ENCODE measurements around the gene EYA2.

The EYA2 gene

DNA sequence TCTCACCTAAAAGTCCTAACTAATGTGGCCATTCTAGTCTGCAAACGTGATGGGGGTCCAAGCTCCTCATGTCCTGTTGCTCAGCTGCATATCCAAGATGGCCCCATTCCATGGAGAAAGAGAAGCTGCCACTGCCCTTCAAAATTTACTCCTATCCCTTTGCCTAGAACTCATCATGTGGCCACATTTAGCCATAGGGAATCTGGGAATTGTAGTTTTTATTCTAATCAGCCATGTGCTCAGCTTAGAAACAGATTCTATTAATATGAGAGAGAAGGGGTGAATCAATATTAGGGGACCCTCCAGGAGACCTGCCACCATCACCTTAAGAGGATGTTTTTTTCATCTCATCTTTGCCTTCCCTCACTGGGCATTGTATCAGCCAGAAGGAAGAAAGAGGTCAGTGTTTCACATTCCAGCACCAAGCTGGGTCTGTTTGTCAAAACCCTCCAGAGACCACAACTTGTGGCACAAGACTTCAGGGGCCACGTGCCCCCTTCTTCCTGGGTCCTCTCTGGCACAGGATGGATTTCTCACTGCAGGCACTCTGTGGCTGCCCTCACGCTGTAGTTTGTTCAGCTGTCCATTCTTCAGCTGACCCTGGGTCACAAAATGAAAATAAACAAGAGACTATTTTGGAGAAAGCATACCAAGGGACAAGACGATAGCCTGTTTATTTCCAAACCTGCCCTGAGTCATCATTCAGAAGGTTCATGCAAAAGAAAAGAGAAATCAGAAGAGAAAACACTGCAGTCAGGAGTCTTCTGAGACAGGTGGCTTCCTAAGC is 172.0 kb downstream of the EYA2 start:
- DNase-seq (ENCODE audit: low spot score), result no peak

DNA sequence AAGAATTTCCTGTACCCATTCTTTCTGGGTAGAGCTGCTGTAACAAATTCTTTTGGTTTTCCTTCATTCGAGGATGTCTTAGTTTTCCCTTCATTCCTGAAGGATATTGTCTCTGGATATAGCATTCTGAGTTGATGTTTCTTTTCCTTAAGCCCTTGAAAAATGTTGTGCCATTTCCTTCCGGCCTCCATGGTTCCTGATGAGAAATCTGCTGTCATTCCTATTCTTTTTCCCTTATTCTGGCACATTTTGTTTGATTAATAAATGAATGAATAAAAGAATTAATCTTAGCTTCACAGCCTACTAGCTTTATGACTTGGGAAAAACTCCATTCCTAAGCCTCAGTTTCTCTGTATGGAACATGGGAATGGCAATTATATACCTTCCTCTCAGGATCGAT is 173.1 kb downstream of the EYA2 start:
- DNase-seq (ENCODE audit: low spot score), result no peak

DNA sequence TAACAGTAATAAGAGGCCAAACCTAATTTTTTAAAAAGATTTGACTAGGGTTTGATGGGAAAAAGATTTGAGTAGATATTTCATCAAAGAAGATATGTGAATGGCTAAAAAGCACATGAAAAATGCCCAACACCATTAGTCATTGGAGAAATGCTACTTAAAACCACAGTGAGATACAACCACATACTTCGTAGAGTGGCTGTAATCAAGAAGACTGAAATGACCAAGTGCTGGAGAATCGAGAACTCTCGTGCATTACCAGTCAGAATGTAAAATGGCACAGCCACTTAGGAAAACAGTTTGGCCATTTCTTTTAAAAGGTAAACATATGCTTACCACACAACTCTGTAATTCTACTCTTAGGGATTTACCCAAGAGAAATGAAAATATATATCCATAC is 175.5 kb downstream of the EYA2 start:
- no peak for DNase-seq (ENCODE audit: low spot score)

DNA sequence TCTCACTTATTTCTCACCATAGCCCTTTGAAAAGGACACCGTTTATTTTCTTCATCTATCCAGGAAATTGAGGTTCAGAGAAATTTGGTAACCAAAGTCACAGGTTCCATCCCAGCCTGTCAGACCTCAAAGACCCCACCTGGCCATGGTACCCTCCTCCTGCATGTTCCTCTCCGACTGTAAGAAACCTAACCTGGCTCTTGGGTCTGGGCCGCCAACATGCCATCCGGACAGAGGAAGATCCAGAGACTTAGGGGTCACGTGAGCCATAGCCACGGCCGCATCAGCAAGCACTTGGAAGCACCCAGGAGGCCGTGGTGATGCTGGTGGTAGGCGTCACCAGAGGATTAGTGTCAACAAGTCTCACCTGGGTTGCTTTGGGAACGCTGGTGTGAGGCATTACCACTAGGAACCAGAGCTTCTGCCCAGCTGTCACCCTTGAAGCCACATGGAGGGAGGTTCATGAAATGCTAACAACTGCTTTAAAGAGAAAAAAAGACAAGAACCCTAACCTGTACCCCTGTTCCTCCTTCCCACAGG is 177.1 kb downstream of the EYA2 start:
- DNase-seq (ENCODE audit: low spot score), result no peak

DNA sequence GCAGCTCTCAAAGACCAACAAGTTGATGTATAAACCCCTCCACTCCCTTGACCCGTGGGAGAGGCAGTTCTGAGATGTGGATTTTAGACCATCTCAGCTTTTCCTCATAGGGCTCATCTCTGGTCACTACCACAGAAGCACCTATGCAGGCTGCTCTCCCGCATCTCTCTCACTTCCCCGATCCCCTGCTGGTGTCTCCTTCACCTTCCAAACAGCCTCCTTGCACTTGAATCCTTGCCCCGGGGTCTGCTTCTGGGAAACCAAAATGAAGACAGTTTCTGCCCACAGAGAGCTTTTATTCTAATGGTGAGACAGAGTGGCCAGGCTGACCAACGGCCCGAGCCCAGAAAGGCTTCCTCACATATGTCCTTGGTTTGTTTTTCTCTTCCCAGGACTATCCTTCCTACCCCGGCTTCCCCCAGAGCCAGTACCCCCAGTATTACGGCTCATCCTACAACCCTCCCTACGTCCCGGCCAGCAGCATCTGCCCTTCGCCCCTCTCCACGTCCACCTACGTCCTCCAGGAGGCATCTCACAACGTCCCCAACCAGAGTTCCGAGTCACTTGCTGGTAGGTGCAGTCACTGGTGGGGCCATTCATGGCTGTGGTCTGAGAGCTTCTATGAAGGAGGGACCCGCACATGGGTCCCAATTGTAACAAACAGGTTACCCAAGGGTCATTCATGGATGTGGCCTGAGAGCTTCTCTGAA is 179.3 kb downstream of the EYA2 start:
- no peak for DNase-seq (ENCODE audit: low spot score)

DNA sequence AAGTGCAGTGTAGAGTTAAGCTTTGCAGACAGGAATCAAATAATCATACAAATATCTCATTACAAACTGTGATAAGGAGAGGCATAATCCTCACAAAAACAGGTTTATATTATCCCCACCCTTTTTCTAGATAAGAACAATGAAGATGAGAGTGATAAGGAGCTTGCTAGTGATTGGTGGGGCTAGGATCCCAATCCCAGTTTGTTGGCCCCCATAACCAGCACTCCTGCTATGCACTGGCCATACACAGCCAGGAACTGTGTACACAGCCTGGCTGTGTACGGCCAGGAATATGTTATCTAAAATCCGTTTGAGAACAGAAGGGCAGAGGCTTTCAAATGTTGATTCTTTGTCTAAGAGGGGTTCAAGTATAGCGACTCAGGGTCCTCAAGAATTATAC is 180.6 kb downstream of the EYA2 start:
- no peak for DNase-seq (ENCODE audit: low spot score)

DNA sequence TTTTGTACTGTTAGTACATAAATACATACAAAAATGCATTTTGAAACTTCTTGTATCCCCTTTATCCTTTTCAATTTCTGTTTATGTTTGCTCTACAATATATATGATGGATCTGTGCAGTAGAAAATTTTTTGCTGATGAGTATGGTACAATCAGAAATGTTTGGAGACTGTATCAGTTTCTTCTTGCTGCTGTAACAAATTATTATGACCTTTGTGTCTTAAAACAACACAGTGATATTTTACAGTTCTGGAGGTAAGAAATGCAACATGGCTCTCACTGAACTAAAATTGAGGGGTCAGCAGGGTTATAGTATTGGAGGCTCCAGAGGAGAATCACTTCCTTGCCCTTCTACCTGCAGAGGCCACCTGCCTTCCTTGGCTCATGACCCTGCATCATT is 184.4 kb downstream of the EYA2 start:
- no peak for DNase-seq (ENCODE audit: low spot score)

DNA sequence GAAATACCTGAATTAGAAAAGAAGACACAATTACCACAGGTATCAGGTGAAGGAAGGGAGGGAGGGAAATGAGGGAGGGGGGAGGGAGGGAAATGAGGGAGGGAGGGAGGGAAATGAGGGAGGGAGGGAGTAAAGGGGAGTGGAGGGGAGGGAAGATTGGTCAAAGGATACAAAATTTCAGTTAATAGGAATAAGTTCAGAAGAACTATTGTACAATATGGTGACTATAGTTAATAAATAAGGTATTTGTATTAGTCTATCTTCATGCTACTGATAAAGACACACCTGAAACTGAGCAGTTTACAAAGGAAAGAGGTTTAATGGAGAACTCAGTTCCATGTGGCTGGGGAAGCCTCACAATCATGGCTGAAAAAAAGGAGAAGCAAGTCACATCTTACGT is 185.7 kb downstream of the EYA2 start:
- DNase-seq (ENCODE audit: low spot score), result no peak

DNA sequence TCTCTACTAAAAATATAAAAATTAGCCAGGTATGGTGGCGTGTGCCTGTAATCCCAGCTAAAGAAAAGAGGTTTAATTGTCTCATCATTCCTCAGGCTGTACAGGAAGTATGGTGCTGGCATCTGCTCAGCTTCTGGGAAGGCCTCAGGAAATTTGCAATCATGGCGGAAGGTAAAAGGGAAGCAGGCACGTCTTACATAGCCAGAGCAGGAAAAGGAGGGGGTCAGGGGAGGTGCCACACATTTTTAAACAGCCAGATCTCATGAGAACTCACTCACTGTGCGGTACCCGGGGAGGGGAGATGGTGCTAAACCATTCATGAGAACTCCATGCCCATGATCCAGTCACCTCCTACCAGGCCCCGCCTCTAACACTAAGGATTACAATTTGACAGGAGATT is 191.7 kb downstream of the EYA2 start:
- no peak for DNase-seq (ENCODE audit: low spot score)

DNA sequence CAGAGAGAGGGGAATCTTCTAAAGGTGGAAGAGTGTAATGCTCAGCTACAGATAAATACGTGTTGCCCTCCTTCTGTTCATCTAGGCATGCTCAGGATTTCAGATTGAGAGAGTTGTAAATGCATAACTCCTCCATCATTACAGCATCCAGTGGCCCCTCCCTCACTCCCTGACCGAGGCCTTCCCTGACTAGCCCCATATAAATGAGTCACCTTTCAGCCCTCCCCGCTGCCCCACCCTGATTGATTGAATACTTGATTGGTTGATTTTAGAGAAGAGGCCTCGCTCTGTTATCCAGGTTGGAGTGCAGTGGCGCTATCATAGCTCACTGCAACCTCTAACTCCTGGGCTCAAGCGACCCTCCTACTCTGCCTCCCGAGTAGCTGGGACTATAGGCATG is 193.7 kb downstream of the EYA2 start:
- DNase-seq (ENCODE audit: low spot score), result no peak

DNA sequence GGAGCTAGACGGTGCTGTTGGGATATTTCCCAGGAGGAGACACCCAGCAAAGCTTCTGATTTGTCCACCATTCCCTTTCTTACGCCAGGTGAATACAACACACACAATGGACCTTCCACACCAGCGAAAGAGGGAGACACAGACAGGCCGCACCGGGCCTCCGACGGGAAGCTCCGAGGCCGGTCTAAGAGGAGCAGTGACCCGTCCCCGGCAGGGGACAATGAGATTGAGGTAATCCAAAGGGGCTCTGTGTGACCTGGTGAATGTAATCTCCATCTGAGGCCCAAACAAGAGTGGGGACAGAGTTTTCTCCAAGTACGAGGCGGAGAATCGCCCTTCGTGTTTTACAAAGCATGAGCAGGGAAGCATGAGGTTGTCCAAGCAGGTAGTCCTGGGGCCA is 194.5 kb downstream of the EYA2 start:
- DNase-seq (ENCODE audit: low spot score), result no peak

DNA sequence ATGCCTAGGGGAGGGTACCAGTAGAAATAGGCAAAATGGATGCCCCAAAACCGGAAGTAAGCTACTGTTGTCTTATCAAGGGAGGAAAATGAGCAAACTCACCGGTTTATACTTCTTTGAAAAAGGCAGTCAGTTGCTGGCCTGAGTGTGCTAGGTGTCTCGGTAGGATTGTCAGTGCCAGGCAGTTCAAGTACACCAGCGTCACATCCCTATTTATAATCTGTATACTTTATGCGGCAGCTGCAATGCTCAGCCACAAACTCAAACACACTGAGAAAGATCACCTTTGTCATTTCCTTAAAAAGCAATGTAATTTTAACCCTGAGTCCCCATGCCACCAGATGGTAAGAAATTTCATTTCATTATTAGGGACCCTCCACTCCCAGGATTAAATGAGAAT is 196.2 kb downstream of the EYA2 start:
- DNase-seq (ENCODE audit: low spot score), result no peak

DNA sequence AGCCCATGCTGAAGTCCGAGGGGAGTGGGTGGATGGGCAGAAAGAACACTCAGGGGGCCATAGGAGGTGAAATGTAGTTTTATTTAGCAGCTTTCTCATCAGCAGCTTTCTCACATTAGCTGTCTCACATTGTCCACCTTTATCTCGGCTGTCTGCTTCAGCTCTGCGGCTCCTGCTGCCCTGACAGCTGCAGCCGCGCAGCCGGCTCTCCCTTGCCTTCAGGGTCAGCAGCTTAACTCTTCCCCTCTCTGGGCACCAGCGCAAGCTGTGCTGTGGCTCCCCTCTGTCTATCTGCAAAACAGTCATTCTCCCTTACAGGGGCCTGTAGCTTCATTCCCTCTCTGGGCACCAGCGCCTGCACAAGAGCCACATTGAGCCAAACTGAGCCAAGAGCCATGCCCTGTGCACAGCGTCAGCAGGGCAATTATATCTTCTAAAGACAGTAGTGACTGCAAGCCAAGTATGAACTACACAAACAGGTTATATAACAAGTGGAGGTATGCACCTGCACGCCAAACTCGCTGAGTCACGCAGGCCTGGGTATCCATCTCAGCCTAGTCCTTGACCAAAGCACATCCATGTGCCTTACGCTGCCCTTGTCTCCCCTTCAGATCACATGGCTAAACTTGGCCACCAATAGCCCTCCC is 198.8 kb downstream of the EYA2 start:
- DNase-seq (ENCODE audit: low spot score), result no peak

DNA sequence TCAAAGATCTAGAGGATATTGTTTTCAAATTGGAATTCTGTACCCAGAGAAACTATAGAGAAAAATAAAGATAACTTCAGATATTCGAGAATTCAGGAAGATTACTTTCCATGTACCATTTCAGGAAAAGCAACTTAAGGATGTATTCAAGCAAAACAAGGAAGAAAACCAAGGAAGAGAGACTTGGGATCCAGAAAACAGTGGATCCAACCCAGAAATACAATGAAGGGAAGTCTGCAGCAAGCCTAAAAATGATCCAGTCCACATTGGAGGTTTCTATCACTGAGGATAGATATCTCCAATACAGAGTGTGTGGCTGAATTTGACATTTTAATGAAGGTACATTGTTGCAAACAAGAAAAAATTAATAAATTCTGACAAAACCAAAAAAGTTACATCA is 201.0 kb downstream of the EYA2 start:
- DNase-seq (ENCODE audit: low spot score), result no peak

DNA sequence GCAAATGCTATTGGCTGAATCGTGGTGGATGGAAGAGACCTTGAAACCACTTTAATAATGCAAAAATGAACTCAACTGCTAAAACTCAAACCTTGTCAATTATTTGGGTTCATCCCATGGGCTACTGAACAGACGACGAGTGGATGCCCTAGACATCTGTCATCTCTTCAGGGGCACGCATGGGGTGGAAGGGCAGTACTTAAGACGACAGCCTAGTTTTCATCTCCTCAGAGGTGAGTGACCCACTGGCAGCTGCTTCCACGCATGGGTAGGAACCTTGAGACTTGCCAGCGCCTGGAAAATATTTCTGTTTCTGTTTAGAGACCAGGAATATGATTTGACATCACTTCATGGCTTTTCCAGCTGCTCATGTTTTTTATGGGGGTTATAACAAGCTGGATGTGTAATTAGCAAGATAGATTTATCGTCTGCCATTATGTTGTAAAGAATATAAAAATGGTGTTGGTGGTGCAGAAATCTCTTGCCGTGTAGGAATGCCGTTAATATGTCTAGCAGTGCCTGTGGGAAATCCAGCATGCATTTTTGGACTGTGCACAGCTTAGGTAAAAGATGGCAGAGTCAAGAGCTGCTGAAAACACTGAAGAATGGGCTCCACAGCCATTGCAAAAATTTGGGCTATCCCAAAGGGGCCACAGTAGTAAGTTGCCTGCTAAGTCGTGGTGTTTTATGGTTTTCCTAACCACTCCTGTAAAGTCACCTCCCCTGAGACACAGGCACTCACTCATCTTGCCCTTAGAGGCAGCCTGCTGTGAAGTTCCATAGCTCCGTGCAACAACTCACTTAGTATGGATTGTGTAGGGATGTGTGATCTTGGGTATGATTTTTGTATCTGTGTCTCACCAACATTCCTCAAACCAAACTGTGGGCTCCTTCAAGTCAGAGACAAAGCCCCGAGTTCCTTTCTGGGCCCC is 203.3 kb downstream of the EYA2 start:
- no peak for DNase-seq (ENCODE audit: low spot score)

DNA sequence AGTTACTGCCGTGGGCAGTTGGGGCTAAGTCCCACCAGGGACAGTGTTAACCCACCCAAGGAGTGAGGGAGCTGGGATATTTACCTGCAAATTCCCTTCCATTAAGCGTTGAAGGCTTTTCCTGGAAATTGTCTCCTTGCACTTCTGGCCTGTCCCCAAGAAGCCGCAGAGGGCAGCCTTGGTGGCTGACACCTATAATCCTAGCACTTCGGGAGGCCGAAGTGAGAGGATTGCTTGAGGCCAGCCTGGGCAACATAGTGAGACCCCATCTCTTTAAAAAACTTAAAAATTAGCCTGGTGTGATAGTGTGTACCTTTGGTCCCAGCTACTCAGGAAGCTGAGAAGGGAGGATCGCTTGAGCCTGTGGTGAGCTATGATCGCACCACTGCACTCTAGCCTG is 204.4 kb downstream of the EYA2 start:
- no peak for DNase-seq (ENCODE audit: low spot score)

DNA sequence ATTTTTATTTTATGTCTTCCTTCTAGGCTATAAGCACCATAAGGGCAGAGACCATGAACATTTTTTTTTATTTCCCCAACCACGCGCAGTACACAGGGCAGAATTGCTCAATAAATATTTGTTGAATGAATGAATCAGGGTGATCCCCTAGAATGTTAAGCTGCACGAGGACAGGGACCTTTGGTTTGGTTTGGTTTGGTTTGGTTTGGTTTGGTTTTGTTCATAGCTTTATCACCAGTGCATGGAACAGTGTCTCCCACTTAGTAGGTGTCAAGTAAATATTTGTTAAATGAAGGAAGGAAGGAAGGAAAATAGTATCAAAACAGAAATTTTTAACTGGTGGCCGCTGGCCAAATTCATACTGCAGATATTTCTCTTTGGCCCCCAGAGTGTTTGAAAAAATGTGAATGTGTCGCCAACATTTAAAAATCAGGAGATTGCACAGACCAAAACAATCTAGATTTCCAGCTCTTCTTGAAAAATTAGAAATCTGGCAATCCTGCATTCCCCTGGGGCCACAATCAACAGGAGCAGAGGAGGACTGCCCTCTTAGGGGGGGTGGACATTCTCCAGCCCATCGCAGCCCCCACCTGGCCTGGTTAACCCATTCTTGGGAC is 205.3 kb downstream of the EYA2 start:
- DNase-seq (ENCODE audit: low spot score), result no peak

DNA sequence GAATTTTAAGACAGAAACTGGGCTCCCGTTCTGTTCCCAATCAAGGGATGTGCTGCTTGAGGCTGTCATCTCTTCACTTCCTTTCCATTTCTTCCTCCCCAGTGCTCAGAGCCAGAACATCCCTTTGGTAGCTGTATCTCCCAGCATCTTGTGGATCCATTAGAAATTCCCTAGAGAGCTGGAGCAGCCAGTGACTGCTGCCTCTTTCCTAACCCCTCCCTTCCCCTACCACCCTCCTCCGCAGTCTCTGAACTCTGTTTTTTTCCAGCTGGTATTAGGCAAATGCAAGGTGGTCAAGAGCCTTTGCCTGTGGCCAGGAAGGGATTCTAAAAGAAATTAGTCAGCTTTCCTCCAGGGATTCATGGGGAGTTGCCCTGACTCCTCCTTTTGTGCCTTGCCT is 208.0 kb downstream of the EYA2 start:
- no peak for DNase-seq (ENCODE audit: low spot score)

DNA sequence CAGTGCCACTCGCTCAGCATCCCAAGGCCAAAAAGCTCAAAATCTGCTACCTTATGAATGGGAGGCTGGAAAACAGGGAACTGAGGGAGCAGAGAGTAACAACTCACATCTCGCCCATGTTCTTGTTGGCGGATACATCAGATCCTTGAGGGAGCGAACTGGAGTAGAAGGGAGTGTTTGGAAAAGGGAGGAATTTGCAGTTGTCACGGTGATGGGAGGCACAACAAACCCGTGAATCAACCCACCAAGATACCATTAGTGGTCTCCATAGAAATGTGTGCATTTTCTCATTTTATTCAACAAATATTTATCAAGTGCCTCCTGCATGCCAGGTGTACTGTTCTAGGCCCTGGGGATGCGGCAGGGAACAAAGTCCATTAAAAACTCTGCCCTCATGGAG is 212.1 kb downstream of the EYA2 start:
- DNase-seq (ENCODE audit: low spot score), result no peak

DNA sequence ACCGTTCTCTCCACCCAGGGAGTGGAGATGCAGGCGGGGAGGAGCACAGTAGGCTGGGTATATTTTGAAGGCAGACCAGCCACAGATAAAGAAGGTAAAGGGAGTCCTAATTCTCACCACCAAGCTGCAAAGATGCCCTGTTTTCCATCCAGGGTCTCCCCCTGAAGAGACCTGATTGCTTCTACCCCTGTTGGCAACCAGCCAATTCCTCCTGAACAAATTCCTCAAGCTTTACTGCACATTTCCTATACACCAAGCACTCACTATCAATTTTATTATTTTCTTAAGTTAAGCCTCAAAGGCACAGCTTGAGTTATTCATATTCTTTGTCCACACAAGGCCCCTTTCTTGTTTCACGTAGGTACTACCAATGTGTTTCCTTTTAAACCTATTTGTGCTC is 214.4 kb downstream of the EYA2 start:
- no peak for DNase-seq (ENCODE audit: low spot score)

DNA sequence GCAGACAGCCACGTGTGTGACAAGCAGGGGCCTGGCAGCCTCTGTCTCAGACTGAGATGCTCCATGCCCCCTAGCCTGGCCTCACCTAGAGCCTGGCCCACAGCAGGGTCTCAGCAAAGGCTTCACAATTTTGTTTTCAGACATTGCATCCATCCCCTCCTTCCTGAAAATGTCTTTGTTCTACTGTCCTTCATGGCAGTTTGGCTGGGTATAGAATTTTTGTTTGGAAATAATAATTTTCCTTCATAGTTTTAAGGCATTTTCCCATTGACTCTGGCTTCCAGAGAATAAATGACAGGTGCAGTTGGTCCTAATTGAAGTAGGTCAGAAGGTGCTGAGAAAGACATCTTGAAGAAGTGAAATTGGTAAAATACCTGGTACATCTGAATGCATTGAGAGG is 216.2 kb downstream of the EYA2 start:
- DNase-seq (ENCODE audit: low spot score), result no peak

DNA sequence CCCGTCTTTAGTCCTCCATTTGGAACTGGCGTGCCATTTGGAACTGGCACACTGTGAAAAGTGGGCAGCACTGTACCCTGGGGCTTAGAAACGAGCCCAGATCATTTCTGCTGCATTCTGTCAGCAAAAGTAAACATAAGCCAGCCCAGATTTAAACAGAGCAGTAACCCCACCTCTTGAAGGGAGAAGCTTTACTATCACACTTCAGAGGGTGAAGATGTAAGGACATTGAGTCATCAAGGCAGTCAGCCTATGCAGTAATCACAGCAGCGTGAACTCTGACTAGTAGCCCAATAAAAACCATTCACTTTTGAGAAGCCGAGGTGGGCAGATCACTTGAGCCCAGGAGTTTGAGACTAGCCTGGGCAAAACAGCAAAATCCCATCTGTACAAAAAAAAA is 216.9 kb downstream of the EYA2 start:
- no peak for DNase-seq (ENCODE audit: low spot score)
